Stimulated activated memory B cell treated with anti-CD40 and anti-IgM and Interleukin-4, amounts not matched to agents 10 μg/mL and 1 μg/mL and 100 μg/mL, for 72 hours (primary cell): Measurements from ENCODE around the gene HDAC9.
"Not testable (repeated sequence)": the region's sequence is repeated elsewhere in the genome, so short reads cannot be mapped to it uniquely, and the experiment has no call there.

ENCODE experiments used
- ATAC-seq: fragments of 150-1000 bp; cut with Tn5 transposase; 2 replicates; pipeline ENCODE4 v1.10.0; 2021
- H3K27ac Mint-ChIP-seq: one replicate; pipeline ENCODE4 v1.8.0; 2022; ENCODE audit warnings: mild to moderate bottlenecking, mixed read lengths
- H3K27me3 Mint-ChIP-seq: one replicate; pipeline ENCODE4 v1.8.0; 2022; ENCODE audit warnings: mixed read lengths
- H3K36me3 Mint-ChIP-seq: one replicate; pipeline ENCODE4 v1.8.0; 2022; ENCODE audit warnings: mixed read lengths
- H3K4me1 Mint-ChIP-seq: one replicate; pipeline ENCODE4 v1.8.0; 2022; ENCODE audit warnings: mixed read lengths
- H3K4me3 Mint-ChIP-seq: one replicate; pipeline ENCODE4 v1.8.0; 2022; ENCODE audit warnings: mild to moderate bottlenecking, moderate library complexity, mixed read lengths
- H3K9me3 Mint-ChIP-seq: one replicate; pipeline ENCODE4 v1.8.0; 2022; ENCODE audit warnings: mixed read lengths

HDAC9 gene

GRCh38 chr7:18952846-18953245, 457.3 kb downstream of the HDAC9 start:
- Mint-ChIP-seq H3K27ac (no peak overlapping the region), H3K27me3 (no peaks in the 10 kb centered on the region), H3K9me3 (no peaks in the 10 kb centered on the region), H3K36me3 (peaks cover 19% of the 10 kb centered on the region), H3K4me1 (no peaks in the 10 kb centered on the region), H3K4me3 (no peak overlapping the region)
- no peak for ATAC-seq

- ATAC-seq, result no peak
- Mint-ChIP-seq H3K9me3 (no peaks in the 10 kb centered on the region), H3K4me3 (no peak overlapping the region), H3K27me3 (no peaks in the 10 kb centered on the region), H3K36me3 (peaks cover 19% of the 10 kb centered on the region), H3K4me1 (no peaks in the 10 kb centered on the region), H3K27ac (no peak overlapping the region)
These were observed 463.1 kb downstream of the HDAC9 start for GRCh38 chr7:18958627-18959026.

GRCh38 chr7:18960725-18961124, 465.2 kb downstream of the HDAC9 start:
- no peaks in the 10 kb centered on the region for H3K9me3 Mint-ChIP-seq
- ATAC-seq, result no peak
- no peak overlapping the region for H3K4me3 Mint-ChIP-seq
- no peaks in the 10 kb centered on the region for H3K4me1 Mint-ChIP-seq
- peaks cover 12% of the 10 kb centered on the region for H3K36me3 Mint-ChIP-seq
- no peak overlapping the region for H3K27ac Mint-ChIP-seq
- no peaks in the 10 kb centered on the region for H3K27me3 Mint-ChIP-seq

GRCh38 chr7:18962031-18962430, 466.5 kb downstream of the HDAC9 start:
- no peak overlapping the region for H3K4me3 Mint-ChIP-seq
- H3K9me3 Mint-ChIP-seq, result no peaks in the 10 kb centered on the region
- ATAC-seq, result no peak
- H3K36me3 Mint-ChIP-seq, result peaks cover 7% of the 10 kb centered on the region
- no peaks in the 10 kb centered on the region for H3K4me1 Mint-ChIP-seq
- H3K27me3 Mint-ChIP-seq, result no peaks in the 10 kb centered on the region
- no peak overlapping the region for H3K27ac Mint-ChIP-seq

- ATAC-seq, result no peak
- peaks cover 2% of the 10 kb centered on the region for H3K9me3 Mint-ChIP-seq
- no peak overlapping the region for H3K27ac Mint-ChIP-seq
These were observed 470.1 kb downstream of the HDAC9 start for GRCh38 chr7:18965657-18966056.

GRCh38 chr7:18967755-18968154, 472.2 kb downstream of the HDAC9 start:
- not testable (repeated sequence) for H3K36me3 Mint-ChIP-seq, H3K27ac Mint-ChIP-seq, H3K9me3 Mint-ChIP-seq, ATAC-seq, H3K4me1 Mint-ChIP-seq, H3K27me3 Mint-ChIP-seq, H3K4me3 Mint-ChIP-seq

More at GRCh38 chr7:18965657-18966056, 470.1 kb downstream of the HDAC9 start:
- Mint-ChIP-seq H3K4me3 (no peak overlapping the region), H3K36me3 (peaks cover 7% of the 10 kb centered on the region), H3K4me1 (no peaks in the 10 kb centered on the region), H3K27me3 (no peaks in the 10 kb centered on the region)

- Mint-ChIP-seq H3K4me3 (no peak overlapping the region), H3K9me3 (peaks cover 2% of the 10 kb centered on the region), H3K27ac (no peak overlapping the region), H3K27me3 (no peaks in the 10 kb centered on the region), H3K36me3 (peaks cover 15% of the 10 kb centered on the region), H3K4me1 (no peaks in the 10 kb centered on the region)
- no peak for ATAC-seq
These were observed 476.3 kb downstream of the HDAC9 start for GRCh38 chr7:18971839-18972238.

- Mint-ChIP-seq H3K4me1 (no peaks in the 10 kb centered on the region), H3K9me3 (no peaks in the 10 kb centered on the region), H3K4me3 (no peak overlapping the region), H3K27me3 (no peaks in the 10 kb centered on the region), H3K36me3 (peaks cover 15% of the 10 kb centered on the region), H3K27ac (no peak overlapping the region)
- ATAC-seq, result no peak
These were observed 479.3 kb downstream of the HDAC9 start for GRCh38 chr7:18974803-18975202.

GRCh38 chr7:18975276-18975675, 479.7 kb downstream of the HDAC9 start:
- Mint-ChIP-seq H3K4me1 (no peaks in the 10 kb centered on the region), H3K9me3 (no peaks in the 10 kb centered on the region), H3K27me3 (no peaks in the 10 kb centered on the region), H3K4me3 (no peak overlapping the region), H3K36me3 (peaks cover 15% of the 10 kb centered on the region), H3K27ac (no peak overlapping the region)
- no peak for ATAC-seq

- Mint-ChIP-seq H3K27me3 (no peaks in the 10 kb centered on the region), H3K27ac (no peak overlapping the region), H3K36me3 (peaks cover 19% of the 10 kb centered on the region), H3K4me3 (no peak overlapping the region), H3K4me1 (no peaks in the 10 kb centered on the region), H3K9me3 (peaks cover 3% of the 10 kb centered on the region)
- ATAC-seq, result no peak
These were observed 480.2 kb downstream of the HDAC9 start for GRCh38 chr7:18975689-18976280.

GRCh38 chr7:18976715-18977471, 481.3 kb downstream of the HDAC9 start:
- H3K4me3 Mint-ChIP-seq, result no peak overlapping the region
- H3K27me3 Mint-ChIP-seq, result no peaks in the 10 kb centered on the region
- ATAC-seq, result no peak
- H3K36me3 Mint-ChIP-seq, result peaks cover 20% of the 10 kb centered on the region
- peaks cover 3% of the 10 kb centered on the region for H3K9me3 Mint-ChIP-seq
- no peak overlapping the region for H3K27ac Mint-ChIP-seq
- H3K4me1 Mint-ChIP-seq, result no peaks in the 10 kb centered on the region

- no peaks in the 10 kb centered on the region for H3K27me3 Mint-ChIP-seq
- no peak overlapping the region for H3K27ac Mint-ChIP-seq
- H3K4me3 Mint-ChIP-seq, result no peak overlapping the region
- peaks cover 32% of the 10 kb centered on the region for H3K36me3 Mint-ChIP-seq
- peaks cover 3% of the 10 kb centered on the region for H3K9me3 Mint-ChIP-seq
- no peaks in the 10 kb centered on the region for H3K4me1 Mint-ChIP-seq
- no peak for ATAC-seq
These were observed 482.6 kb downstream of the HDAC9 start for GRCh38 chr7:18978108-18978495.

- H3K27ac Mint-ChIP-seq, H3K4me3 Mint-ChIP-seq, ATAC-seq, H3K4me1 Mint-ChIP-seq, H3K27me3 Mint-ChIP-seq, H3K9me3 Mint-ChIP-seq: not testable (repeated sequence)
- peaks cover 11% of the 10 kb centered on the region for H3K36me3 Mint-ChIP-seq
These were observed 495.2 kb downstream of the HDAC9 start for GRCh38 chr7:18990700-18991099.

GRCh38 chr7:18993933-18994668, 498.6 kb downstream of the HDAC9 start:
- H3K4me1 Mint-ChIP-seq, result no peaks in the 10 kb centered on the region
- no peak overlapping the region for H3K4me3 Mint-ChIP-seq
- H3K36me3 Mint-ChIP-seq, result peaks cover 12% of the 10 kb centered on the region
- no peaks in the 10 kb centered on the region for H3K27me3 Mint-ChIP-seq
- no peak overlapping the region for H3K27ac Mint-ChIP-seq
- no peak for ATAC-seq
- H3K9me3 Mint-ChIP-seq, result no peaks in the 10 kb centered on the region

- no peaks in the 10 kb centered on the region for H3K27me3 Mint-ChIP-seq
- peaks cover 12% of the 10 kb centered on the region for H3K36me3 Mint-ChIP-seq
- no peaks in the 10 kb centered on the region for H3K9me3 Mint-ChIP-seq
- H3K4me3 Mint-ChIP-seq, result no peak overlapping the region
- no peak overlapping the region for H3K27ac Mint-ChIP-seq
- no peaks in the 10 kb centered on the region for H3K4me1 Mint-ChIP-seq
- ATAC-seq, result no peak
These were observed 499.7 kb downstream of the HDAC9 start for GRCh38 chr7:18995270-18995671.
